Inflammatory macrophage treated with lipopolysaccharide for 1 hour (primary cell): ENCODE measurements around the gene NACAD.

Experiments used
- DNase-seq, 2 donors: peaks; one replicate each; pipeline ENCODE4 v3.0.0-alpha.2; 2020 to 2022

NACAD gene

DNA sequence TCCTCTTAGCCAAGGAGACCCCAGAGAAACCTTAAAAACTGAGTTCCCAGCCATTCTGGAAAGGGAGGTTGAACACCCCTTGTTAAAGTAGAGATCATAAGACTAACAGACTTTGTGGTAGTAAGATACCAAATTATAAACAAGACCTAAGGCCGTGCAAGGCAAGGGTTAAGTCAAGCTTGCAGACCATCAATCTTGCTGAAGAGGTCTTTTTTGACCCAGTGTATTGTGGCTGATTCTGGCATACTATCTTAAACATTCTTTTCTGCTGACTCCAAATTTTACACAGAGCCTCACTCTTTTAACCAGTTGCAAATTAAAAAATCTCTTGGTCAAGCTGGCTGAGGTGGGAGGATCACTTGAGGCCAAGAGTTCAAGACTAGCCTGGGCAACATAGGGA is 23.9 kb upstream of the NACAD start:
- no peak for DNase-seq

DNA sequence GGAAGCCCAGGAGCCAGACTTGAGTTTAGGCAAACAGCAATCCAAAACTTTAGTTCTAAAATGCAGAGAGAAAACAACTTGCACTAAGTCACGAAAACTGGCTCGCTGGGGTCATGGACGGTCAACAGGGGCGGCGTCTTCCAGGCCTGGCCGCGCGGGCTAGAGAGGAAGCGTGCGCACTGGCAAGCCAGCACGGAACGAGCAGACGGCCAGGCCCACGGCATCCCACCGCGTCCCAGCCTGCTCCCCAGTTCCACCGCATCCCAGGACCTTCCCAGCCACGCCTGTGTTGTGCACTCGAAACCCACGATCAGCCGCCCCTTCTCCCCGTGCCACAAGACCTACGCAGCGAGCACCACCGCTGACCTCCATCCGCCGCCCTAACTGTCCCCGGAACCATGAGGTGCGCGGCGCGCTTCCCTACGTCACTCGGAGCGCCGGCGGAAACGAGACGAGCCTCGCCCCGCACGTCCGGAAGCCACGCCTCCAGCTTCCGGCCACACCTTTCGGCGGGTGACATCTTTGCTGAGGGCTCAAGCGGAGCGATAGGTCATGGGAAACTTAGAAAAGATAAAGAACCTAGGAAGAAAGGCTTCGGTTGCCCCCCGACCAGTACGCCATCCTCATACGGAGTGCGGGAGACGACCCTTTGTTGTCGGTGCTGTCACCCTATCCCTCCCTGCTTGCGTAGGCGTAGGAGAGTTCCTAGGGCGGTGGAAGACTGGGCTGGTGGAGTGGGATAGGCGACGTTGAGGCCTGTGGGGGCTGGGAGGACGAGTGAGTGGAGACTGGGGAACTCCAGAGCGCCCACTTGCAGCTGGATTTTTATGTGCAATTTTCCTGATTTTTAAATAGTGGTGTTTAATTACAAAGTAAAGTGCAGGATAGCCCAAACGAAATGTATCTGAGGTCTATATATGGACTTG is 22.8 kb upstream of the NACAD start, which contains the start of gene TBRG4:
Gene TBRG4 (minus strand): TSS at position 400 of the 926 bp plus-strand sequence. CDS start 2,460 bp downstream, outside the sequence.
- peak; percentile 96 to 97 for DNase-seq

DNA sequence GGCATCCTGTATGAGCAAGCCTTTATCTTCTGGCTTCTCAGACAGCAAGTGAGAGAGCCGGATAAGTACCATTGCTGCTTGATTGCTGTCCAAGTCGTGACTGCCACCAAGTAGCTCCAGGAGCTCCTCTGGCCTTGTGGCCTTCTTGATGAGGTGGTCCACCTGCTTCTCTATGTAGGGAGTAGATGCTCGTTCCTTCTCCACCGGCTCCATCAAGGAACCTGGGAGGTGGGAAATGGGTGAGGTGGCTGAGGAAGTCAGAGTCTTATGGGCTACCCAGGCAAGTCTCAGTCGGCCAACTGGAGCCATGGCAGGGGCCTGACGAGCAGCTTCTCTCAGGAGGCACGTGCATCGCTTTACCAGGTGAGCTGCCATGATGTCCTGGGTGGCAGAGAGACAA is 20.1 kb upstream of the NACAD start:
- no peak for DNase-seq

DNA sequence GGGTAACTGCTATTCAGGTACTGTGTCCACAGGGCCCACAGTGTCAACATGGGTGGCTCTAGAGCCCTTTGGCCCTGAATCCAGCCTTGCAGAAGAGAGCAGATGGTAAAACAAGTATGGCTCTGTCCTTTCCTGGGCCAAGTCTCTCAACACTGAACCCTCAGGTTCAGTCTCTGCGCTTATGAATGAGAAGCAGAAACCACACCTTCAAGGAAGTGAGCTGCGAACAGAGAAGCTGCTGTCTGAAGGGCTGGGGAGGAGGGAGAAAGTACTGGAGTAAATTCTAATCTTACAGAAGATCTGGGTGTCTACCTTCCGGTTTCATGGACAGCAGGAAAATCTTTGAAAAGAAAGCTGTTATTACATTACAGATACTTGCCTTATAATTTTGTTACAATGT is 18.6 kb upstream of the NACAD start:
- DNase-seq, result no peak

DNA sequence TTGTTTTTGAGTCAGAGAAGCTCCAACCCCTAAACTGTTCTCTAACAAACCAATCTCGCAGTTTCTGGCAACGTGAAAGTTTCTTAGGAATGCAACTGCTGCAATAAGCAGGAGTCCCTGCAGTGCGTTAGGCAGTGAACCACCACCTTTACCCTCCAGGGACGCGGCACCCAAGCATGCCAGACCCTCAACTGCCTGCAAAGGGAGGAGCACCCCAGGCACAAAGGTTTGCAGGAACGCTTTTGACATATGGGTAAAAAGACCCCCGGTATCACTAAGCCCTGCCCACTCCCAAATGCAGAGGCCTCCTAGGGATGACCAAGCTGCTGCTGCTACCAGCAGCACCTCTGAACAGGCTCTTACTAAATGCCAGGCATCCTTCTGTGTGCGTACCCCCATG is 18.1 kb upstream of the NACAD start:
- DNase-seq, result no peak

DNA sequence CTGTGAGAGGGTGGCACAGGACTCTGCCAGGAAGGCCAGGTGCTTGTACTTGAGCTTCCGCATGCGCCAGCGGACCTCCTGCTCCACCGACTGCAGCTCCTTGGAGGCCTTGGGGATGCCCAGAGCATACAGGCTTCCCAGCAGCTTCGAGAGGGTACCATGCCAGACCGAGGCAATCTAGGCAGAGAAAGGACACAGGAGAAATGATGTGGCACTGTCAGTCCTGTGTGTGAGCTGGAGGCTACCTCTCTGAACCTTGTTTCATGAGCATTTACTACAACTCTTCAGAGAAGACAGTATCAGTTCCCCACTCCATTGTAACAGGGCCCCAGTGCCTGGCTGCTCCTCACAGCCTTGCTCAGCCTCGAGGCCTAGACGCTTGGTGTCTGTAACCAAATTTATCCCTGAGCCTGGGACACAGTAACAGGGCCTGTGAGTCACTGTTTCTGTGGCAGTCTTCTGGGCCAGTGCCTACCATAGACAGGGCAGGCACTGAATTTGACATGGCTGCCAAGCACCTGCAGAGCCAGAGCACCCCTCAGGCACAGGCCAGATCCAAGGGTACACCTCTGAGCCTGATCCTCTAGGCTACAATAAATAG is 16.9 kb upstream of the NACAD start:
- DNase-seq, result no peak

DNA sequence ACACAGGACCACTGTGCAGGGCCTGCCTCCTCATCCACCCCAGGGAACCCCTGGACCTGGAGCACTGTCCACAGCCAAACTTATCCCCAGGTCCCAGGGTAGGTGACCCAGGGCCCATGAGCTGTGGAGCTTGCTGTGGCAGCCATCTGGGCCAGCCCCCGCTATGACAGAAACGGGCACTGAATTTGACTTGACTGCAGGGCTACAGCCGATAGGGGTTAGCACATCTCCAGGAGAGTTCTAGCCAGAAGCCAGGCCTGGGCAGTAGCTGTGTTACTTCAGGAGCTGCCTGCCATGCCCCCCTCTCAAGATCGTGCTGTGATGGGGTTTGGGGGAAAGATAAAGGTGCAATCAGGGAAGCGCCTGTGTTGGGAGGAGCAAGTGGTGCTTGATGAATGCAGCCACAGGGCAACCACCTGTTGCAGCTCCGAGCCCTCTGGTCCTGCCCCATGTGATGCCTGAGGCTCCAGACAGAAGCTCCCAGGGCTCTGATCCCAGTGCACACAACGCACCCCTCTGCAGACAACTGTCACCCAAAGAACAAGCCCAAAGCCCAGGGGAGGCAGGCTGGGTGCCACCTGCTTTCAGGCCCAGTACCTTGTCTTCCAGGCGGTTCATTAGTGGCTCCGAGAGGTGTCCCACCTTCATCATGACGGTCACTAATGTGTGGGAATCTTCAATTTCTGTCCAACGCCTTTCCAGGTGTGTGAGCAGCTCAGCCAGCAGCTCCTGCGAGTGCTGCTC is 16.2 kb upstream of the NACAD start:
- no peak for DNase-seq

DNA sequence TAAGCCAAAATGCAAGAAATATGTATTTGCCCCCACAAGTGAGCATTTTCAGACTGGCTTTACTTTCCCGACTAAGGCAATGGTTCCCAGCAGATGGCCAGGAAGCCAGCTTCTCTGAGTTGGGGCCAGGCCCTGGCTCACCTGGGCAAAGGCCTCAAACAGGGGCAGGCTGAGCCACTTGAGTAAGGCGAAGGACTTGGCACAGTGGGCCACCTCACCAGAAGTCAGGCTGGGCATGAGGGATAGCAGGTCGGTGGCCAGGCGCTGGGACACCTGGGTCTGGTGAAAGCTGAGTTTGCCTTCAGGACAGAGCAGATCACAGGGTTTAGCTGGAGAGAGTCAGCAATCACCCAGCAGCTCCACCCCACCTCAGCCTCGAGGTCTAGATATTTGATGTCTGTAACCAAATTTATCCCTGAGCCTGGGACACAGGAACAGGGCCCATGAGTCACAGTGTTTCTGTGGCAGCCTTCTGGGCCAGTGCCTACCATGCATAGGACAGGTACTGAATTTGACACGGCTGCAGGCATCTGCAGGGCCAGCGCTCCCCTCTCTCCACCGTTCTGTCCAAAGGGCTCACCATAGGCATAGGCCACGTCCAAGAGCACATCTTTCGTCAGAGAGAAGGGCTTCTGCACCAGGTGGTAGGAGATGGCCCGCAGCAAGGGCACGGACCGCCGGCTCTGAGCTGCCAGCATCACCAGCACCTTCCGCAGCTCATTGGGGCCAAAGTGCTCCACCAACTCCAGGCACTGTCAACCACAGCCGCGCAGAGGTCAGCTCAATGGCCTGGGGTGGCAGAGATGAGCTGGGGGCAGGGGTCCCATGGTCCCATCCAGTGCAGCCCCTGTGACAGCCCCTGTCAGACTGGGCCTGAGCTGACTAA is 15.4 kb upstream of the NACAD start:
- no peak for DNase-seq

DNA sequence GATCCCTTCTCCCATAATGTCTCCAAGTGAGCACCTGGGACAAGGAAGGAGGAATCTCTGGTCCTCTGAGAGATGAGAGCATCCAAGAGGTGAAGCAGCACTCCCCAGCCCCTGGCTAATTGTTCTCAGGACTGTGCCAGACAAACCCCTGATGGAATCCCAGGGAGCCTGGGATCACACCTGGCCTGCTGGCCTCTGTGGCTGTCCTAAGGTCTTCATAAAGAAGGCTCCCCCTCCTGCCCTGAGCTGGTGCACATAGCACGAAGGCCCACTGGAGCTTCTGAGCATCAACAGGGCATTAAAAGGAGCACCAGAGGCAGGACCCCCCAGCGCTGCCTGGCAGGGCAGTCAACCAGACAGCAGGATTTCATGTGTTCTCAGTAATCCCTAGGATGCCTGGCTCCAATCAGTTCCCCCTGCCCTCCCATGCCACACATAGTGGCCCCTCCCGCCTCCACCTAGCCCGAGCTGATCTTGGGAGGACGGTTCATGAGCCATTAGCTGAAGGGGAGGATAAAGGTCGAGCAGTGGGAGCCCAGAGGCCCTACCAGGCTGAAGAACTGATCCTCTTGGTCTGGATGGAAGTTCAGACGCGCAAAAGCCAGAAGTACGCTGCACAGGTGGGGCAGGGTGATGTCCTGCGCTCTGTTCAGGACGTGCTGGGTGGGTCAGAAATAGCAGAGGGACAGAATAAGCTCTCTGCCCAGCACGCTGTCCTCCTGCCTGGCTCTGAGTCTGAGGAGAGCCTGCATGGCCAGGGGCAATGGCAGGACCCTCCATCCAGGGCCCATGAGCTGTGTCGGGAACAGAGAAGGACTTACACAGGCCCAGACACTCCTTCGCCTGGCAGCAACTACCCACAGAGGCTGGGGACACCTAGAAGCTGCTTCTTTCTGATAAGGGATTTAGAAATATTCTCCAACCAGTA is 14.3 kb upstream of the NACAD start:
- DNase-seq, result no peak

DNA sequence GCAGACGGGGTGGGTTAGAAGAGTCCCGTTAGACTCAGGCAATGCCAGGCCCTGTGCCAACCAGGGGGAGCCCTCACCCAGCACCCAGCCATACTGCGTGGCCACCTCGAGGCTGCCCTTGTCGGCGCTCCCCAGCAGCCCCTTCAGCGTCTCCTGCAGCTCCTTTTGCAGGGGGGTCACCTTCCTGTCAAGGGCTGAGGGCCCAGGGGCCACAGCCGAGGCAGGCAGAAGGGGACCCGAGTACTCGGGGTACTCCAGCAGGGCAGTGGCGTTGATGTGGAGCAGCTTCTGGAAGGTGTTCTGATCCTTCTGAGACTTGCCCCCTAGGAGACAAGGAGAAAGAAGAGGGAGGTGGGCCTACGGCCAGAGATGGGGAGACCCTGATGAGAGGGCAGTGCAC is 13.0 kb upstream of the NACAD start:
- DNase-seq, result no peak

DNA sequence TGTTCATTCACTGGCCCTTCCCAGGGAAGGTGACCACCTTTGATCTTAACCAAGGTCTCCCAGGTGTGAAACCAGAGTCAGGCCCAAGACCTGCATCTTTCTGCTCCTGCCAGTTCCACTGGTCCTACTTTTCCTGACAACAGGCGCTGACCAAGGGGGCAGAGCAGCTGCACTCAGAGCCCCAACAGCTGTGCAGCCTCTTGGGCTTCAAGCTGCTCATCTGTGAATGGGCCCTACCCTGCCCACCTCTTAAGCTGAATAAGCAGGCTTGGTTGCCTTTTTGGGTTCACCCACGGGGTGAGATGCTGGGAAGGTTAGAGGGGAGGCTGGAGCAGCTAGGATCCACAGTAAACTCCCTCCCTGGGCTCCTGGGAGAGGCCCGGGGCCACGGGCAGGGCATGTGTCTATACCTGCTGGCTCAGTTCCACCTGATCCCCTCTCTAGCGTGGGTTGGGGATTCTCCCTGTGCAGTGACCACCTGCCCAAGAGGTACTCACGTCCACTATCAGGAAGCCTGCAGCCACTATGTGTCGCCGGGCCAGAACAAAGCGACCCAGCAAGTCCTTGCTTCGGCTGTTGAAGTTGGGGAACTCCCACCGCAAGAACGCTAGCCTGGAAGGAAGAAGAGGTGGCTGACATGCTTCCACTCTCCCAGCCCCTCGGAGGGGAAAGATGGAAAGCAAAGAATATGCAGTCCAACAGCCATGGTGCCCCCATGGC is 12.2 kb upstream of the NACAD start:
- no peak for DNase-seq

DNA sequence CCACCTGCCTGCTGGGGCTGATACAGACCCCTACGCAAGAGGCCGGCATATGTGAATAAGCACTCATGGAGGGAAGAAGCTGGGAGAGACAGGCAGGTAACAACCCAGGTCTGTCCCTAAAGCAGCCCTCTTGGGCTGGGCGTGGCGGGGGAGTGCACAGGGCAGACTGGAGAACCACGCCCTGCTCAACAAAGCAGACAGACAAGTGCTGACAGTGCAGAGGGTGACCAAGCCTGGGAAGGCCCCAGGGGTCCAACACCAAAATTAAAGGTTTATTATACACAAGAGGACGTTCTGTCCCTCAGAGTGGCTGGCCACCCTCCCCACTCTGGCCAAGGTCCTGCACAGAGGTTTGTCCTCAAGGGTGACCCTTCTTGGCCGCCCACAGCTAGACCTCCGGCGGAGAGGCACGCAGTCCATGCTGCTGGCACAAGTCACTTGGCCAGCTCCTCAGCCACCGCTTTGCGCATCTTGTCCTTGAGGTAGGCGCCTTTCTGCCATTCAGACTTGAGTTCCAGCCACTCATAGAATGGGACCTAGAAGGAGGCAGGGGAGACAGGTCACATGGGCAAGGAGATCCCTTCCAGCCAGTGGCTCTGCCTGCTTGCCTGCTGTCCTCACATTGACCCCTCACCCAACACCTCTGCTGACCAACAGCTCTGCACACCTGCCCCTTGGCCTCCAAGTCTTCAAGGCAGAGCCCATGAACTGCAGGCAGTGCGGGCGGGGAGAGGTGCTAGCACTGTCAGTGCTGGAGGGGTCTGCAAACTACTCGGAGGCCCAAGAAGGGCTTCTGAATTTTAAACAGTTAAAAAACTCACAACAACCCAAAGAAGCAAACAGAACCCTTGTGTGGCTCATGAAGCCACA is 11.4 kb upstream of the NACAD start:
- DNase-seq, result no peak

DNA sequence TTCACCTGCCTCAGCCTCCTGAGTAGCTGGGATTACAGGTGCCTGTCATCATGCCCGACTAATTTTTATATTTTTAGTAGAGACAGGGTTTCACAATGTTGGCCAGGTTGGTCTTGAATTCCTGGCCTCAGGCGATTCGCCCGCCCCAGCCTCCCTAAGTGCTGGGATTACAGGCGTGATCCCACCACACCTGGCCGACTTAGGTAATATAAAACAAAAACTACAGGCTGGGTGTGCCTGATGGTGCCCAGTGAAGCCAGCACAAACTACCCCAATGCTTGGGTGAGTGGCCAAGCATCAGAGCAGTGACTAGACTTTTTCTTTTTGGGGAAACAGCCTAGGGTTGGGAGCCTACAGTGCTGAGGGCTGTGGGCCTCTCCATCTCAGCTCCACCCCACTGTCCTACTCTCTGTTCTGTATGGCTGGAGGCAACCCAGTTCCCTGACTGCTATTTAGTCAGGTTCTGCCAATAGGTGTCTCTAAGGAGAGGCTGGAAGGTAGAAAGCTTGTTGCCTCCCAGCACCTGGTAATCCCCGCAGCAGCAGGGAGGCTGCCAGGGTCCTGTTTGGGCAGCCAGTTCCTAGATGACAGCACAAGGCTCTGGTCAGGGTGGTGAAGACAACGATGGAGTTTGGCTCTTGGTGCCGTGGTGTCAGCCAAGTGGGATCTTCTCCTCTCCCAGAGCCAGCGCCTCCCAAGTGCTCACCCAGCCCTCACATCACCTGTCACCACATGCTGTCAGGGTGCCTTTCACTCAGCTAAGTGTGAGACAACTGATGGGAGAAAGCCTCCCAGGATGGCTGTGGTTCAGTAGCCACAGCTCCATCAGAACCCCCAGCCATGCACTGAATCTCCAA is 10.4 kb upstream of the NACAD start:
- DNase-seq, result no peak

DNA sequence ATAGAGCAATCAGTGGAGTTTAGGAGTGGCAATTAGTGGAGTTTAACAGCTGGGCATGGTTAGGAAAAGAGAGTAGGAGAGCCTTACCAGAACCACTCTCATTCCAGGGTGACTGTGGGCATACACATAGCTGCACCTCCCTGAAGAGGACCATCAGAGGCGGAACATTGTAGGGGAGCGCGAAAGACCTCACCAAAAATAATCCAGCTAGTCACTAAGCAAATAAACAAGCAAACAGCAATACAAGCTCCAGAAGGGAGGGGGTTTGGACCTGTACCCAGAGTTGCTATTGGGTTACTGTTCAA is 4.1 kb upstream of the NACAD start:
- no peak for DNase-seq

DNA sequence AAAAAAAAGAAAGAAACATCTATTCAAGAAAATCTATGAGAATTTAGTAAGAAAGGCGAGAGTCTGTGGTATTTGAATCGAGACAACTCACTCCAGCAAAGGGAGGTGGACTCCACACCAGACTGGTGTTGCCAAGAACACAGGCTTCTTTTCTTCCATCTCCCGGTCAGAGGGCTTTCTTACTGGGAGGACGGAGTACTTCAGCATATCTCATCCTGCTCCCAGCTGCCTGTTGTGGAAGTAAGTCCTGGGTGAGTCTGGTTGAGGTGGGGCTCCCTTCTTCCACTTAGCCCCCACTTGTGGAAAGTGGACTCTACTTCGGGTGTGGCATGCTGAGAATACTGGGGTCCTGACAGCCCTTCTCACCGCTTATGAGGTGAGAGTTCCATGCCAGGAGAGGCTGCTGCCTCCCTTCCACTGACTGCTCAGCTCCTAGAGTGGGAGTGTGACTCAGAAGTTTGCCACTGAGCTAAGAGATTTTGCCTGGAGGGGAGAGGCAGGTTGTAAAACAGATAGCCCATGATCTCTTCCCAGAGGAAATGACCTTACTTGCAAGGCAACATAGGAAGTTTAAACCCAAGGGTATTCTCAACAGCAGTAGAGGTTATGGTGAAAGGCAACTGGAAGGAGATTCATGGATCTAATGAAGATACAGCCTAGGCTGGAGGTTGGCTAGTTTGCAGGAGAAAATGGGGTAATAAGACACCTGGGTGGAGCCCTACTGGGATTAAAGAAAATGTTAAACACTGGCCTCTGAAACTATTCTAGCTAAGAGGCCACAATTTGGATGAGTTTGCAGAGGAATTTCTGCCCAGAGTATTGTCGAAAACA is 3.5 kb upstream of the NACAD start:
- no peak for DNase-seq

DNA sequence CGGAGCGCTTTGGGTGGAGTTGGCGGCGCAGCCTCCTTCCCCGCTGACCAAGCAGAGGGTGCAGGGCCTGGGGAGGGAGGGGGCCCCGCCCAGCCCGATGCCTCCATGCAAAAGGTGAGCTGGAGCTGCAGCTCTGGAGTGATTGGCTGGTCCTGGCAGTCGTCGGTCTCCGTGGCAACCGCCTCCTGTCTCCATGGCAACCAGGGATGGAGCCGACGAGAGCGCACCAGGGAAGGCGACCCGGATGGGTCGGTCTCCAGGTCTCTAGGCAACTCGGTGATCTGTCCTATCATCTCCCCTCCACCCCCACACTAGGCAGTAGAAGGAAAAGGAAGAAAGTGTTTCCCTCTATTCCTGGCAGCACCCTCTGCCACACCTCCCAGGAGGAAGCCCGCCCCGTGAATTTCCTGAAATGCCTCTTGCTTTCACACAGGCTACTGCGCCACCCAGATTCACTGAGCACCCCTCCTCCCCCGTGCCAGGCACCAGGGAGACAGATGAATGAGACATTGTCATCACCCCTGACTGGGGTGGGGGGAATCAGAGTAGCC is 647 bp upstream of the NACAD start:
- peak in 1 of 2 donors; percentile 27 for DNase-seq

DNA sequence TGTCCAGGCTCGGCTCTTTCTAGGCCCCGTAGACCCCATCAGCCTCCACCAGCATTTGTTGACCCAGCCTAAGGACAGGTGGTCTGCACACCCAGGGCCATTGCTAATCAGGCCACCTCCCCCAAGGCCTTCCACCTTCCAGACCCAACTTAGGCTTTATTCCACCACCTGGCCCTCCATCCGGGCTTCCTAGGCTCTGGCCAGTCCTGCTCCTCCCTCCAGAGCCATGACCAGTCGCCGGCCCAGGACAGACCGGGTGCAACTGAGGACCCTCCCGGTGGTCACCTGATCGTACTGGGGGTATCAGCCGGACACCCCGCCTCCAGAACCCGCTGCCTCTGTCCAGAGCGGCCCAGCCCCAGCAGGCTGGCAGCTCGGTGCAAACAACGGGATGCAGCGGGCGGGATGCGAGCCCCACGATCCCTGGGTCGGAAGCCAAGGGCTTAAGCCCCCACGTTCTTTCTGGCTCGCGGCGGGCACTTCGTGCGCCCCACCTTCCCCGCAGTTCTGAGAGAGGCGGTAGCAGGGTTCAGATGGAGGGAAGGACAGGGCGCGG is 545 bp downstream of the NACAD start:
- no peak for DNase-seq
